AG04449 (cell line): ENCODE measurements around the gene GLT8D2.
"Not testable (repeated sequence)": the region's sequence is repeated elsewhere in the genome, so short reads cannot be mapped to it uniquely, and the experiment has no call there.

ENCODE experiments used
- CTCF ChIA-PET: fragments of 350-600 bp; formaldehyde crosslinking; extraction: SDS; loops from one replicate; lab custom pipeline; 2021; ENCODE audit warnings: antibody characterized with exemption; lab: Yijun Ruan, JAX
- POLR2A ChIA-PET: fragments of 400-600, 350-600 bp; formaldehyde crosslinking; extraction: SDS; loops from one replicate; lab custom pipeline; 2020; ENCODE audit warnings: antibody characterized with exemption, inconsistent platforms; lab: Yijun Ruan, JAX
- DNase-seq: peaks from one replicate; pipeline ENCODE4 v3.0.0-alpha.2; 2010; ENCODE audit warnings: low read depth, low spot score
- H3K4me3 ChIP-seq: 2 replicates; pipeline ENCODE4 v1.5.1; 2011; ENCODE audit warnings: low read depth, mild to moderate bottlenecking, control low read depth, low read length
- CTCF ChIP-seq: IDR thresholded peaks from one replicate; pipeline ENCODE4 v1.5.1; 2011; ENCODE audit warnings: mild to moderate bottlenecking, moderate library complexity, low read length, control low read depth, inconsistent platforms; ENCODE audit not compliant: insufficient read depth; ENCODE audit errors: missing control alignments

The GLT8D2 gene

GRCh38 chr12:104049278-104049902 is 597 bp downstream of the GLT8D2 start:
- peak overlapping the region; percentile 67 for H3K4me3 ChIP-seq
- no peak for DNase-seq
- ChIA-PET CTCF (interaction anchor here (2.1 kb wide), 1 partner anchor 9 kb away, joined by 6 read pairs; no protein-coding TSS in a partner anchor), POLR2A (interaction anchor here (1.5 kb wide), 1 partner anchor 15 kb away, joined by 8 read pairs; the partner anchor contains the start of gene HCFC2)
- no peak for TF ChIP-seq CTCF

GRCh38 chr12:104048811-104049210 is 1.2 kb downstream of the GLT8D2 start:
- no peak for TF ChIP-seq CTCF
- DNase-seq: no peak
- peak overlapping the region; percentile 67 for H3K4me3 ChIP-seq
- ChIA-PET CTCF (interaction anchor here (2.1 kb wide), 1 partner anchor 9 kb away, joined by 6 read pairs; no protein-coding TSS in a partner anchor), POLR2A (interaction anchor here (1.5 kb wide), 1 partner anchor 15 kb away, joined by 8 read pairs; the partner anchor contains the start of gene HCFC2)

- TF ChIP-seq CTCF: no peak
- DNase-seq: no peak
- H3K4me3 ChIP-seq: peak overlapping the region; percentile 67
- CTCF ChIA-PET: no interaction called here
- POLR2A ChIA-PET: no interaction called here
Measured at GRCh38 chr12:104048162-104048561, 1.8 kb downstream of the GLT8D2 start.

GRCh38 chr12:104046306-104046705 is 3.7 kb downstream of the GLT8D2 start:
- TF ChIP-seq CTCF: no peak
- ChIA-PET POLR2A (no interaction called here), CTCF (interaction anchor here (1.3 to 1.5 kb wide), 2 partner anchors 12 to 162 kb away, joined by 3 to 4 read pairs; no protein-coding TSS in a partner anchor)
- no peak overlapping the region for H3K4me3 ChIP-seq
- DNase-seq: no peak

- ChIA-PET POLR2A (no interaction called here), CTCF (no interaction called here)
- no peak overlapping the region for H3K4me3 ChIP-seq
- DNase-seq: no peak
- no peak for TF ChIP-seq CTCF
Measured at GRCh38 chr12:104044158-104044557, 5.8 kb downstream of the GLT8D2 start.

- POLR2A ChIA-PET: no interaction called here
Measured at GRCh38 chr12:104042580-104042979, 7.4 kb downstream of the GLT8D2 start.

GRCh38 chr12:104039769-104040168 is 10.2 kb downstream of the GLT8D2 start:
- DNase-seq, POLR2A ChIA-PET, H3K4me3 ChIP-seq: not testable (repeated sequence)
- CTCF ChIA-PET: interaction anchor here (0.9 kb wide), 1 partner anchor 18 kb away, joined by 3 read pairs; no protein-coding TSS in a partner anchor

More at GRCh38 chr12:104042580-104042979, 7.4 kb downstream of the GLT8D2 start:
- no peak for DNase-seq
- CTCF ChIA-PET: interaction anchor here (1.0 to 1.7 kb wide), 3 partner anchors 14 to 66 kb away, joined by 4 read pairs; no protein-coding TSS in a partner anchor
- H3K4me3 ChIP-seq: no peak overlapping the region
- TF ChIP-seq CTCF: no peak

GRCh38 chr12:104036143-104036542 is 13.8 kb downstream of the GLT8D2 start:
- H3K4me3 ChIP-seq, POLR2A ChIA-PET, DNase-seq, CTCF ChIA-PET: not testable (repeated sequence)

- H3K4me3 ChIP-seq, POLR2A ChIA-PET, DNase-seq, CTCF ChIA-PET: not testable (repeated sequence)
Measured at GRCh38 chr12:104030596-104030995, 19.4 kb downstream of the GLT8D2 start.
